Effector CD4-positive, alpha-beta T cell (primary cell): ENCODE measurements around the gene LSM12.
A peak's percentile ranks its signal among the peaks of the same experiment; 100 is the strongest.
"Not testable (repeated sequence)": the region's sequence is repeated elsewhere in the genome, so short reads cannot be mapped to it uniquely, and the experiment has no call there.

Experiments
- DNase-seq: peaks from one replicate; pipeline ENCODE4 v3.0.0-alpha.2; 2020

LSM12 gene

DNA sequence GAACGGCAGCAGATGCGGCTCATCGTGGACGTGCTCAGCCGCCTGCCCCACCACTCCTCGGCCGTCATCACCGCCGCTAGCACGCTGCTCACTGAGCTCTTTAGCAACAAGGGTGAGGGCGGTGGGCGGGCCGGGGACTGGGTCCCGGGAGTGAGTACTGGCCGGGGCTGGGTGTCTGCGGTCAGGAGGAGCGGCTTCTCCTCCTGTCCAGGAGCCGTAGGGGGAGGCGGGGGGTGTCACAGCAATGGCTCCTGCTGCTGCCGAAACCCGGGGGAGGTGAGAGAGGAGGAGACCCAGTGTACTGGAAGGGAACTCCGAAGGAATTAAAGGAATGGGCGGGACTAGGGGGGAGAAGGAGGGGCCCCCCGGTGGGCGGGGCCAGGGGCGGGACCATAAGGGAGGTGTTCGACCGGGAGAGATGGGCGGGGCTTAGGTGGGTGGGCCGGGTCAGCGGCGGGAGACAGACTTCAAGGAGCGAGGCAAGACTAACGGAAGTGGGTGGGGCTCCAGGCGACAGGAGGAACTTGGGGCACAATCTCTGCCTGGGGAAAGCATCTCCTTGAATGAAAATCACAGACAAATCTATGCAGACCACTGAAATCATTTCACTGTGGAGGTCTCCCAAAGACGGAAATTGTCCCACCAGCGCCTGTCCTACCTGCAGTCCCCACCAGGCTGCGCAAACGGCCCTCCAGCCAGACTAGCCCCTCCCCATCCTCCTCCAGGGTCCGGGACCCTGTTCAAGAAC is 59.7 kb downstream of the LSM12 start:
- peak; percentile 95 for DNase-seq

DNA sequence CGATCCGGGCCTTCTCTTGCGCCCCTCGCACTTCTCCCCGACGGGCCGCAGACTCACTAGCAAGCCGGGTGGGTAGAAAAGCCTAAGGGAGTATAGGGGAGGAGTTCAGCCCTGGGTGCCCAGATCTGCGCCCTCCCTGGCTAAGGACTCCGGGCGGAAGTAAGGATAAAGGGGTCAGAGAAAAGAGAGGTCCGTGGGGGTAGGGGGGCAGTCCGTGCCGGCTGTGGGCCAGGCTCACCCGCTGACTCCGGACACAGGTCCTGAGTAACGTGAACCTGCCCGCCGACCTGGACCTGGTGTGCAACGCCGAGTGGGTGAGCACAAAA is 60.2 kb downstream of the LSM12 start:
- DNase-seq, result peak; percentile 14

DNA sequence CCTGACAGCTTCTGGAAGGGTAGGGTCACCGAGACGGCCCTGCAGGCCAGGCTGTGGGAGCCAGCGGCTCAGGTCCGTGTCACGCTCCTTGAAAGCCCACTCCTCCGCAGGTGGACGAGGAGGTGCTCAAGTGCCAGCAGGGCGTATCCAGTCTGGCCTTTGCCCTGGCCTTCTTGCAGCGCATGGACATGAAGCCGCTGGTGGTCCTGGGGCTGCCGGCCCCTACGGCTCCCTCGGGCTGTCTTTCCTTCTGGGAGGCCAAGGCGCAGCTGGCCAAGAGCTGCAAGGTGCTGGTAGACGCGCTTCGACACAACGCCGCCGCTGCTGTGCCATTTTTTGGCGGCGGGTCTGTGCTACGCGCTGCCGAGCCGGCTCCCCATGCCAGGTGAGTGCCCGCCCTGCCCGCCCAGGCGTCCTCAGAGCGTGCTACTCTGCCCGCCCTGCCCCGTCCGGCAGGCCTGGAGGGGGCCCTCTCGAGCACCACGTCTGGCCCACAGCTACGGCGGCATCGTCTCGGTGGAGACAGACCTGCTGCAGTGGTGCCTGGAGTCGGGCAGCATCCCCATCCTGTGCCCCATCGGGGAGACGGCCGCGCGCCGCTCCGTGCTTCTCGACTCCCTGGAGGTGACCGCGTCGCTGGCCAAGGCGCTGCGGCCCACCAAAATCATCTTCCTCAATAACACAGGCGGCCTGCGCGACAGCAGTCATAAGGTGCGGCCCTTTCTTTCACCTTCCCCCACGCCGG is 60.8 kb downstream of the LSM12 start:
- DNase-seq, result peak; percentile 20

DNA sequence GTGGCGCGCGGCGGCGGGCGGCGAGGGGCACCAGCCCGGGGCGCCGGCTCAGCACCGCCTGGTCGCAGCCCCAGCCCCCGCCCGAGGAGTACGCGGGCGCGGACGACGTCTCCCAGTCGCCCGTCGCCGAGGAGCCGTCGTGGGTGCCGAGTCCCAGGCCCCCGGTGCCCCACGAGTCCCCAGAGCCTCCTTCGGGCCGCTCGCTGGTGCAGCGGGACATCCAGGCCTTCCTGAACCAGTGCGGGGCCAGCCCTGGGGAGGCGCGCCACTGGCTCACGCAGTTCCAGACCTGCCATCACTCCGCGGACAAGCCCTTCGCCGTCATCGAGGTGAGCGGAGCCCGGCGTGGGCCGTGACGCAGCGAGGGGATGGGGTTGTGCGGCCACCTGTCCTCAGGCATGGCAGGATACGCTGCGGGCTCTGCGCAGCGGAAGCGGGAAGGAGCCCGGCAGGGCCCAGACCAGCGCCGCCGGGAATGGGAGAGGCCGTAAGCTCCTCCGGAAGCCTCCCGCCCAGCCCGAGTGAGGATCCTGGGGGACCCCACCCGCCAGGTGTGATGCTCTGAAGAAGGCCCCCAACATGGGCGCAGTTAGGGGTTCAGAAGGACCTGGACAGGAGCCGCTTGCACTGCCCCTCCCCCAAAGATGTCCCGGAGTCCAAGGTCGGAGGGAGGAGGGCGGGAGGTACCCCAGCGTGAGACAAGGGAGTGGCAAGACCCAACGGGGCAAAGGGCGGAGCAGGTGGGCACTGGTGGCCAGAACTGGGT is 61.5 kb downstream of the LSM12 start:
- DNase-seq, result peak; percentile 5

DNA sequence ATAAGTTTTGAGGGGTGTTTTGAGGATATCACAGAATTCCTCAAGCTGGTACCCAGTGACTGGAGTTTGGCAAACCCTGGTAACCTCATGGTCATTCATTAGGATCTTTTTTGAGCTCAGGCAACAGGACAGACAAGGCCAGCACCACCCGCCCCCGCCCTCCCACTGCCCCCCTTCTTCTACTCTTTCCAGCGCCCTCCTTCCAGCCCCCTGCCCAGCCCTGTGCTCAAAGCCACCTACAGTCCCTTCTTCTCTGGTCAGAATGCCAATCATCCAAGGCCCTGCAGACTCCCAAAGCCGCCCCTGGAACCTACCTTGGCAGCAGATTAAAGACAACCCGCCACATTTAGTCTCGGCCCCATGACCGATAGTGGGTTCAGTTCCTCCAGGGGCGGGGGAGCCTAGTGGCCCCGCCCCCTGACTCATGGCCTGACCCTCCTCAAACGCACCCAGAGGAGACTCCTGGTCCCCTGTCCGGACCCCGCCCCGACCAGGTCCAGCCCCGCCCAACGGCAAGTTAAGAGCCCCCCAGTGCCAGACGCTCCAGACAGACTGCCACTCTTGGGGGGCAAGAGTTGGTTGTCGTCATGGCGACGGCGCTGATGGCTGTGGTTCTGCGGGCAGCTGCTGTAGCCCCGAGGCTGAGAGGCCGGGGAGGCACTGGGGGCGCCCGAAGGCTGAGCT is 62.3 kb downstream of the LSM12 start, which contains the start of gene NAGS:
Gene NAGS (plus strand): TSS at position 546 of the 684 bp plus-strand sequence. CDS start 42 bp downstream, at position 588.
- no peak for DNase-seq

DNA sequence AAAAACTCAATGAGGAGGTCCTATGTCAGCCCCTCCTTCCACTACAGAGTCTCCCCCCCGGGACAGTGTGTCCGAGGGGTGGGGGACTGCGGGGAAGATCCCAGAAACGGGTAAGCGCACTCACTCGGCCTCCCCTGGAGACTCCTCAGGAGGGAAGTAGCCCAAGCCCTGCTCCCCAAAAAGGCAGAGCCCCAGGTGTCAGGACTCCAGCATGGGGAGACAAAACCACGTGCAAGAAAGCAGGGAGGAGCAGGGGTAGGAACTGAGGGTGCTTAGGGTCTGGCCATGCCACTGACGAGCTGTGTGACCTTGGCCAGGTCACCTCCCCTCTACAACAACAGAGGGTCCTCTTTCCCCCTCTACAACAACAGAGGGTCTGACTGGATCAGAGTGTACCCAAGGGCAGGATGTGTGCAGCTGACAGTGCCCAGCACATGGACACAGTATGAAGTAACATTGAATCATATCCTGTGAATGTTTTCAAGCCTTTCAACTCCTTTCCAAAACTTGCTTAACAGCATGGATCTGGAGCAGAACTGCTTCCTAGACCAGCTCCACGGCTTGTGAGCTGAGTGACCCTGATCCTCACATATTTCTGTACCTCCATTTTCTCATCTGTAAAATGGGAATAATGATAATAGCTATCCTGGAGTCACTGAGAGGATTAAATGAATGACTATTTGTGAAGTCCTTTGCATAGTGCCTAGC is 64.2 kb downstream of the LSM12 start:
- DNase-seq, result no peak

DNA sequence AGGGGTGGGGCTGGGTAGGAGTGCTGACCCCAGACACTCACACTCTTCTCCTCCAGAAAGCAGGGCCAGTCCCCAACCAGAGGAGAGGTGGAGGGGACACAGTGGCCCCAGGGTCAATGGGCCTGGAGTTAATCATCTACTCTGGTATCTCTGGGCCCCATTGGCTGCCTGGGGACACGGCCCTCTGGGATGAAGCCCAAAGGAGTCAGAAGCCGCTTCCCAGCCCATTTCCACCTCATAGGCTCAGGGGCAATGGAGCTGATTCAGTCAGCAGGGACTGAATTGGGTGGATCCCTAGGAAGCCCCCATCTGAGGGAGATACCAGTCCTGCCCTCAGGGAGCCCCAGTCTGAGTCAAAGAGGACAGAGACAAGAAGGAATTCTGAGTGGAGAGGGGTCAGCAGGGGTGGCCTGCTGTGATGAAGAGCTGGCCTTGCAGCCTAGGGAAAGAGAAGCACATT is 65.0 kb downstream of the LSM12 start:
- DNase-seq, result no peak

DNA sequence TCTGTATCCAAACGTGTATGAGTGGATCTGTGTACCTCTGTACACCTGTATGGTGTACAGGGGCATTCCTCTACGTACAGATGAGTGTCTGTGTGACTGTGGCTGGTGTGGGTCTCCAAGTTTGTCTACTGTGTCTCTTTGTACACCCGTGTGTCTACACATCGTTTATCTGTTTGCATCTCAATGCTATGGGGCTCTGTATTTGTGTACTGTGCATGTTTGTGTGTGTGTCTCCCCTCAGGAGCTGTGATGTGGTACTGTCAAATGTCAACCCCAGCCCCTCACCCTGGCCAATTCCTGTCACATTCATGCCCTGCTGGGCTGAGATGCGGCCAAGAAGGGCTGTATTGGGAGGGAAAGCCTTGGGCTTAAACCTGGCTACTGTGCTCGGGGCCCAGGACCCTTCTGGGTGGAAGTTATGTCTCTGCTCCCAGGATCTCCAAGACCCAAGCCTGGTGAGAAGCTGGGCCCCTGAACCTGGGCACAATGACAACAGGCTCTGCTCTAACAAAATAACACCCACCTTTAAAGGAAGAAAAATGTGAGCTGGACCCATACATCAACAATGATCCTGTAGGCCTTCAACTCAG is 65.5 kb downstream of the LSM12 start:
- DNase-seq, result no peak

DNA sequence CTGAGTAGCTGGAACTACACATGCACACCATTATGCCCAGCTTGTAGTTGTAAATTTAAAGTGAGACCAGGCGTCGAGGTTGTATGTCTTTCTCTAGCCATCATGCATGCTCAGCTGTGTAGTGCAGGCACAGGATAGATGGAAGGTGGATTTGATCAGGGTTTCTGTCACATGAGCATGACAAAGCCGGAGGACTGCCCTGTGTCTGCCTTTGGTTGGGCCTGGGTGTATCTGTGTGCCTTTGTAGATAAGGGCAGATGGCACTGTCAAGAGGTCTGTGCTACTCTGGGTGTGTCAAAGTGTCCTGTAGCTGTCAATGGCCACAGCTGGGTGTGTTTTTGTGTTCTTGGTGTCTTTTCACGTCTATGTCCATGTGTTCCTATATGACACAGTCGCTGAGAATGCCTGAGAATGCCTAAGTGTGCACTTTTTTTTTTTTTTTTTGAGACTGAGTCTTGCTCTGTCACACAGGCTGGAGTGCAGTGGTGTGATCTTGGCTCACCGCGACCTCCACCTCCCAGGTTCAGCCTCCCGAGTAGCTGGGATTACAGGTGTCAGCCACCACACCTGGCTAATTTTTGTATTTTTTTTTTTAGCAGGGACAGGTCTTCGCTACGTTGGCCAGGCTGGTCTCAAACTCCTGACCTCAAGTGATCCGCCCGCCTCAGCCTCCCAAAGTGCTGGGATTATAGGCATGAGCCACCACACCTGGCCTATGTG is 66.2 kb downstream of the LSM12 start:
- no peak for DNase-seq

DNA sequence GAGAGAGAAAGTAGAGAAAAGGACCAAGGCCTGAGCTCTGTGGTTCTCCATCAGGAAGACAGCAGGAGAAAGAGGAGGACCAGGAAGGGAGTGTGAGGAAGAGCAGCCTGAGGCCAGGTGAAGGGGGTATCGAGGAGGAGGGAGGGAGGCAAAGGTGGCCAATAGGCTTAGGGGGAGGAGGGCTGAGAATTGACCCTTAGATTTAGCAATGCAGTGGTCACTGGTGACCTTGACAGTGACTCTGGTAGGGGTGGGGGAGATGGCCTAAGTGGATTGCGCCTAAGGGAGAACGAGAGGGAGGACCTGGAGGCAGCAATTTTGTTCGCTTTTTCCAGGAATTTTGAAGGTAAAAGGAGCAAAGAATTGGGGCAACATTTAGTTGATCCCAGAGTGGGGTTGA is 67.4 kb downstream of the LSM12 start:
- no peak for DNase-seq

DNA sequence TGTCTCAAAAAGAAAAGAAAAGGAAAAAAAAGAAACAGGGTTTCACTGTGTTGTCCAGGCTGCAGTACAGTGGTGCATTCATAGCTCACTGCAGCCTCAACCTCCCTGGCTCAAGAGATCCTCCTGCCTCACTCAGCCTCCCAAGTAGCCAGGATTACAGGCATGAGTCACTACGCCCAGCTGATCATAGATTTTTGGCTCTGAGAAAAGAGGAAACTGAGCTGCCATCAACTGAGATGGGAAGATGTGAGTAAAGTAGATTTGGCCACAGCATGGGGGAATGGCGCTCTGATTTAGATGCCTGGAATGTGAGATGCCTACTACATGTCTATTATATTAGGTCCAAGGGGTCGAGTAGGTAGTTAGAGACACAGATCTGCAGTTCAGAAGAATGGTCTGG is 67.9 kb downstream of the LSM12 start:
- no peak for DNase-seq

DNA sequence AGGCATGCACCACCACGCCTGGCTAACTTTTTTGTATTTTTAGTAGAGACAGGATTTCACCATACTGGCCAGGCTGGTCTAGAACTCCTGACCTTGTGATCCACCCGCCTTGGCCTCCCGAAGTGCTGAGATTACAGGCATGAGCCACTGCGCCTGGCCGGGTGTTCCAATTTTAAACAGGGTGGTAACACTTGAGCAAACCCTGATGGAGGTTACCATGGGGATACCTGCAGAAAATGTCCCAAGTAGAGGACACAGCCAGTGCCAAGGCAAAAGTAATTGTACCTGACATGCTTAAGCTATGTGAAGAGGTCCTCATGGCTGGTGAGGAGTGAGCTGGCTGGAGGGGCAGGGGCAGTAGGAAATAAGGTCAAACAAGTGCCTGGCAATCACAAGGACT is 69.3 kb downstream of the LSM12 start:
- not testable (repeated sequence) for DNase-seq

DNA sequence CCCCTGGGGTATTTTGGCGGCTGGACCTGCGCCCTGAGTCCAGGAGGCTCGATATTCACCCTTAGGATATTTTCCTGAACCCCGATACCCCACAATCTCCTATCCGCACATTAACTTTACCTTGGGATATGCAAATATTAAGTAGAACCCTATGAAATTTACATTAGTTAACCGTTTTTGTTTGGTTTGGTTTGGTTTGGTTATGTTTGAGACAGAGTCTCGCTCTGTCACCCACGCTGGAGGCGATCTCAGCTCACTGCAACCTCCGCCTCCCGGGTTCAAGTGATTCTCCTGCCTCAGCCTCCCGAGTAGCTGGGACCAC is 71.4 kb downstream of the LSM12 start:
- no peak for DNase-seq

DNA sequence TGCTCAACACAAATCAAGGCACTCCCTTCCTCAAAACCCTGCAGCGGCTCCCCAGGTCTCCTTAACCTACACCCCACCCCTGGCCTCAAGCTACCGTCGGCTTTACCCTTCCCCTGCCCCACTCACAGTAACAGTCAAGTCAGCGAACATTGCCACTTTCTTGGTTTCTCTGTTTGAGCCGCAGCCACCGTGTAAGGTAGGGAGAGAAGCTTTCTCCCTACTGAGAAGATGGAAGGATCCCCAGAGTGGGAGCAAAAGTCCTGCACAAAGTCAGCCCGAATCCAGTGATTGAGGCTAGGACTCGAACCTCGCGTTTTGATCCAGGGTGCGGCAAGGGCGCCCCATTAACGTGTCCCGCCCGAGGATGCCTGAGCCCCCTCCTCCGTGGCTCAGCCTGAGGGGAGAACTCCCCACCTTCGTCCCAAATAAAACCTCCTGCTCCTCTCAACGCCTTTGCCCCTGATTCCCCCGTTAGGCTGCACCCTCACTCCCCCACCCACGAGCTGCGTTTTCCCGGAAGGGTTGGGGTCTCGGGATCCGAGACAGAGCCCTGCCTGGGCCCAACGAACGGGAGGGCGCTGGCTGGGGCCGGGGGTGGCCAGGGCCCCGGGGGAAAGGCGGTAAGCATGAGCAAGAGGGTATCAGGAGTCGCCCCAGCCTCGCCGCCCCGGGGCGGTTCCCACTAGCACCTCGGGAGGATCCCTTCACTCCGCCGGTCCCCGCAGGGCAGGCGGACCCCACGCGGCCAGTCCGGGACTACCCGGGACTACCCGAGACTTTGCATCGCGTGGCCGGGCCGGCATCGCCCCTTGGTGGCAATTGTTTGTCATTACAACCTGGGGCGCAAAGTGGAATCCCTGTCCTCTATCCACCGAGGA is 72.0 kb downstream of the LSM12 start:
- peak; percentile 51 for DNase-seq

DNA sequence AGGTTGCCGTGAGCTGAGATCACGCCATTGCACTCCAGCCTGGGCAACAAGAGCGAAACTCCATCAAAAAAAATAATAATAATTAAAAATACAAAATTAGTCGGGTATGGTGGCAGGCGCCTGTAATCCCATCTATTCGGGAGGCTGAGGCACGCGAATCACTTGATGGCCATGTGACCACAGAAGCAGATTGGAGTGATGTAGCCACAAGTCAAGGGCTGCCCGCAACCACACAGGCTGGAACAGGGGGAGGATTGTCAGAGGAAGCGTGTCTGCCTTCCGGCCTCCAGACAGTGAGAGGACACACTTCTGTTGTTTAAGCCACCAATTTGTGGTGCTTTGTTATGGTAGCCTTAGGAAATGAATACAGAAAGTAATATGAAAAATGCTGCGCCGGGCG is 73.8 kb downstream of the LSM12 start:
- no peak for DNase-seq

DNA sequence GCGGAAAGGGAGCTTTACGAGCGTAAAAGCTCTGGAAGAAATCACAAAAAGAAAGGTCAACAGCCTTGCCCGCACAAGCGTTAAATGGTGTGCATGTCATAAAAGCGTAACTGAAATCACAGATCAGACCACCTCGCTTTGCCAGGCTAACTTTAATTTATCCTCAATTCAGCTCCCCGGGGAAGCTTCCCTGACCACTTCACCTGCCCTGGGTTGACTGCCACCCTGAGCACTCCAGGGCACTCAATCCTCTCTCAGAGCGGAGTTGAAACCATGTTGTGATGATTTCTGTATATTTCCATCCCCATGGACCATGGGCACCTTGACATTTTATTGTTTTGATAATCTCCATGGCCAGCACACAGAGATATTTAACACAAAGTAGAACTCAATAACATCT is 78.2 kb downstream of the LSM12 start:
- DNase-seq, result no peak

DNA sequence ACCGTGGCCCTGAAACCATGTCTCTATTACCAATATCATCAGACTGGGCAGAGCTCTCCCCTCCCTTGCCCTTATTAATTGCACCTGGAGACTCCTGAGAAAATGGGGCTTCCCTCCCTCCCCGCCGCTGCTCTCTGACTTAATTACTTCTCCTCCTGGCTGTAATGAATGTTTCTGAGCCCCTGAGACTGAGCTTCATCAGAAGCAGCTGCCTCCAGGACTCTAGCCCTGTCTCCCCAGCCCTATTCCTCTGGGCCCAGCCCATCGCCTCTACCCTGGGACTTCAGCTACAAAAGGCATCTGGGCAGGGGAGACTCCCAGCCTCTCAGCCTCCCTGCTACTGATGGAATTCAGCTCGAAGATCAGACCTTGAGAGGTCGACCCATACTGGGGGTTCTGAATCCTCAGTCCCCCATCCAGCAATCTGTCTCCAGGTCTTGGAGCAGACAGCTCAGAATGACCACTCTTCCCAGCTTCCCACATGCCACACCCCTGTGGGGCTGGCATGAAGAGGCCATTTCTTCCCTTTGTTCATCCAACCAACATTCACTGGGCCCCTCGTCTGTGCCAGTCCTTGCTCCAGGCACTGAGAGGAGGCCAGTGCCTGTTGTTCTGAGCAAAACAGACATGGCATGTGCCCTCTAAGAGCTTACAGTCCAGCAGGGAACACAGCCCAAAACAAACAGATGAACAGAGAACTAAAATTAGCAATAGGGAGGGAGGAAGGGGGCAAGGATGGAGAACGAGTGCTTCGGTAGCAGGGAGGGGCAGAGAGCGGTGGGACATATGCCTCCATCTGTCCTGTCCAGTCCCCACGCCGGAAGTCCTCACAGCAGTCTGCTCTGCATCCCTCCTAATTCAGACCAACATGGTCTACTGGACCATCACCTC is 79.1 kb downstream of the LSM12 start:
- DNase-seq, result no peak

DNA sequence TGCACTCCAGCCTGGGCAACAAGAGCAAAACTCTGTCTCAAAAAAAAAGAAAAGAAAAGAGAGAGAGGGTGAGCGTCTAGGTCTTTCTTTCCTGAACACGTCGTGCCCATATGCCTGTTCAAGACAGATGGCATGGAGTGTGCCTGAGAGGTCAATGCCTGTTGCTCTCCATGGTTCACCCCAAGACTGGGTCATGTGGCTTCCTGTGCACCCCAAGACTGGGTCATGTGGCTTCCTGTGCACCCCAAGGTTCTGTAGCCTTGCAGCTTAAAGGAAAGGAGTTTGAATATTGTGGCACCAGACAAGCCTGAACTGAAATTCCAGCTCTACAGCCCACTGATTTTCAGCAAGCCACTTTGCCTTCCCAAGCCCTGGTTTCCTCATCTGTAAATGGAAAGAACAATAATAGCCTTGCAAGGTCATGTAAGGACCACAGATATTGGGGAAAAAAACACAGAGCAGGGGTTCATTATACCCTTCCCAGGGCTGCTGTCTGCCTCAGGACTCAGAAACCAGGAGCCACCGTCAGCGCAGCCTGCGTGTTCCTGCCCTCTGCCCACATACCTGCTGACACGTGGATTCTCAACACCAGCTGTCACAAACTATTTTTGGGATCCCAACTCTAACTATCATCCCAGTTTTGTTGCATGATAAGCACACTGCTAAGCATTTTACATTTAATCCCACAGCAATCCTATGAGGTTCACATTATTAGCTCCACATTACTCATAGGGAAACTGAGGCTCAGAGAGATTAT is 80.1 kb downstream of the LSM12 start:
- no peak for DNase-seq

DNA sequence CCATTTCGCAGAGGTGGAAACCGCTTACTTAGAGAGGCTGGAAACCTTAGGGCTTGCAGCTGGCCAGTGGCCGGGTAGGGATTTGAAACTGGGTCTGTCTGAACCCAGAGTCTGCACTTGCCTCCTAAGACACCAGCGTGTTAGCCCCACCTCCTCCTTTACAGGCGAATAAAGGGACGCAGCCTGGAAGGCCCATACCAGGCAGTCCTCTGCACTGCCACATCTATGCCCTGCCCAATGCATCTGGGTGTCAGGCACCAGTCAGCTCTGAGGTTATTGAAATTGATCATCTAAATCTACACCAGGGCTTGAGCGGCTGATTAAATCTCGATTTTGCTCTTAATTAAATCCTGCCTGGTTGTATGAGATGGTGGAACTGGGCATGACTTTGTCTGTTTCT is 82.0 kb downstream of the LSM12 start:
- DNase-seq, result no peak
